ENCODE data around the gene MEGF6. TPM values are rescaled to one million over a fixed set of nuclear protein-coding genes. Genes with fewer than 3 reads are reported as not detected.

Gene MEGF6
- total RNA-seq, 6 experiments from 2014 or later = 20.3 to 39.2 (median 23.0) TPM

- peak; percentile 73 for DNase-seq
- H3K27me3 Mint-ChIP-seq (ENCODE audit: insufficient read depth) = no peaks in the 10 kb centered on the region; the same call in none of the 2 replicates
- peak overlapping the region; percentile 24; the same call in 1 of the 2 replicates for H3K4me3 Mint-ChIP-seq
- TF ChIP-seq, protein P1, sequence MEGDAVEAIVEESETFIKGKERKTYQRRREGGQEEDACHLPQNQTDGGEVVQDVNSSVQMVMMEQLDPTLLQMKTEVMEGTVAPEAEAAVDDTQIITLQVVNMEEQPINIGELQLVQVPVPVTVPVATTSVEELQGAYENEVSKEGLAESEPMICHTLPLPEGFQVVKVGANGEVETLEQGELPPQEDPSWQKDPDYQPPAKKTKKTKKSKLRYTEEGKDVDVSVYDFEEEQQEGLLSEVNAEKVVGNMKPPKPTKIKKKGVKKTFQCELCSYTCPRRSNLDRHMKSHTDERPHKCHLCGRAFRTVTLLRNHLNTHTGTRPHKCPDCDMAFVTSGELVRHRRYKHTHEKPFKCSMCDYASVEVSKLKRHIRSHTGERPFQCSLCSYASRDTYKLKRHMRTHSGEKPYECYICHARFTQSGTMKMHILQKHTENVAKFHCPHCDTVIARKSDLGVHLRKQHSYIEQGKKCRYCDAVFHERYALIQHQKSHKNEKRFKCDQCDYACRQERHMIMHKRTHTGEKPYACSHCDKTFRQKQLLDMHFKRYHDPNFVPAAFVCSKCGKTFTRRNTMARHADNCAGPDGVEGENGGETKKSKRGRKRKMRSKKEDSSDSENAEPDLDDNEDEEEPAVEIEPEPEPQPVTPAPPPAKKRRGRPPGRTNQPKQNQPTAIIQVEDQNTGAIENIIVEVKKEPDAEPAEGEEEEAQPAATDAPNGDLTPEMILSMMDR (IDR thresholded peaks at IDR 0.05) = no peak
- H3K27ac Mint-ChIP-seq = peak overlapping the region; percentile 66
- no peaks in the 10 kb centered on the region for H3K36me3 Mint-ChIP-seq (ENCODE audit: low read depth)
- H3K4me1 Mint-ChIP-seq (ENCODE audit: low read depth) = peaks cover 23% of the 10 kb centered on the region
- H3K9me3 Mint-ChIP-seq = no peaks in the 10 kb centered on the region
Measured at GRCh38 chr1:3548156-3548893, 63.0 kb downstream of the MEGF6 start.

DNA sequence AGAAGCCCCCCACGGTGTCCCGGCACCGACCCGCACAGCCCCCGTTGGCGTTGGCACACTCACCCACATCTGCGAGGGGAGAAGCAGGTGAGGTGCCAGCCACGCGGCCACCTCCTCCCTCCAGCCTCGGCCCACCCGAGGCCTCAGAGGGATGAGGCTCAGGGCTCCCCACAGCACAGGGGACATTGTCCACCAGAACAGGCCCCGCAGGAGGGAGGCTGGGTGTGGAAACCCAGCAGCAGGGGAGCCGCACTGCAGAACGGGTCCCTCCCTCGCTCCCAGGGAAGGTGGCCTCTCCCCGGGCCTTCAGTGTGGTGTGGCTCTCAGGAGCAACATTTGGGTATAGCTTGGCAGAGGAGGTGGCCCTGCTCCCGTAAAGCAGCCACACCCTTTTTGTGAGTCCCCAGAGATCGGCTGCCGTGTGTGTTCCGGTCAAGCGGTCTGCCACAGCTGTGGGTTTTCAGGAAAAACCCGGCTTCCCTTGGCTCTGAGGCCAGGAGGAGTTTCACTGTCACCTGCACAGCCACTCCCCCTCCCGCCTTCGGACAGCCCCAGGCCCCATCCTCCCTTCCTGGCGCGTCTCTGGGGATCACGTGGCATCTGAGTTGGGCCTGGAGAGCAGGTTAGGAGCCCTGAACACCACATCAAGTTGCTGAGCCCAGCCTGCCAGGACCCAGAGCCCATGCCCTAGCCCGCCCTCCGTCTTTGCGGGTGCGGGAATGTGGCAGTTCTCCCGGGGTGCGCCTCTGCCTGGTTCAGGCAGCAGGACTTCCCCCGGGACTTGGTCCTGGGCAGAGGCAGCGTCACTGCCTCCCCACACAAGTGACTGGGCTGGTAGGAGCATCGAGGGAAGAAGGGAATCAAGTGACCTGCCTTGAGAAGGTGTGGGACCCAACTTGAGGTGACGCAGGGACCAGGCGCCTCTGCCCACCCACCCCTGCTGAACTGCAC, 64.0 kb downstream of the MEGF6 start:
- no peak overlapping the region for H3K4me3 Mint-ChIP-seq
- DNase-seq = no peak
- H3K4me1 Mint-ChIP-seq (ENCODE audit: low read depth) = peaks cover 29% of the 10 kb centered on the region
- H3K27me3 Mint-ChIP-seq (ENCODE audit: insufficient read depth) = no peaks in the 10 kb centered on the region; the same call in none of the 2 replicates
- no peaks in the 10 kb centered on the region for H3K9me3 Mint-ChIP-seq
- TF ChIP-seq, protein P1 (IDR thresholded peaks at IDR 0.05) = no peak
- peak overlapping the region; percentile 66; the same call in 1 of the 2 replicates for H3K27ac Mint-ChIP-seq
- H3K36me3 Mint-ChIP-seq (ENCODE audit: low read depth) = no peaks in the 10 kb centered on the region

DNA sequence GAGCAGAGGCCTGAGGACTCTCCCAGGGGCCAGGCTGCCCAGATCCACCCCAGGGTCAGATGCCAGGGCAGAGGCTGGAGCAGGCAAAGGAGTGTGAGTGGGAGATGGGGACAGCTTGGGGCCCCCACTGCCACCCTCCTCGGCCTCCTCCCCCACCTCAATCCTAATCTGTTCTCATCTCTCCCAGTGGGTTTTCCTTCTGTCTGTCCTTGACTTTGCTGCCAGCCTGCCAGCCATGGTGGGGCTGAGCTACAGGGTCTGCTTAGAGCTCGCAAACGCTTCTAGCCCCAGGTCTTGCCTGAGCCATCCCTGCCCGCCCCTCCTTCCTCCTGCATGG, 65.3 kb downstream of the MEGF6 start:
- H3K9me3 Mint-ChIP-seq = no peaks in the 10 kb centered on the region
- peak overlapping the region; percentile 80 for H3K27ac Mint-ChIP-seq
- no peak overlapping the region for H3K4me3 Mint-ChIP-seq
- DNase-seq = no peak
- H3K4me1 Mint-ChIP-seq (ENCODE audit: low read depth) = peaks cover 33% of the 10 kb centered on the region
- TF ChIP-seq, protein P1 (IDR thresholded peaks at IDR 0.05) = no peak
- no peaks in the 10 kb centered on the region; the same call in none of the 2 replicates for H3K27me3 Mint-ChIP-seq (ENCODE audit: insufficient read depth)
- H3K36me3 Mint-ChIP-seq (ENCODE audit: low read depth) = no peaks in the 10 kb centered on the region

- Mint-ChIP-seq H3K27ac (peak overlapping the region; percentile 80), H3K9me3 (no peaks in the 10 kb centered on the region), H3K4me3 (no peak overlapping the region), H3K27me3 (ENCODE audit: insufficient read depth) (no peaks in the 10 kb centered on the region; the same call in none of the 2 replicates), H3K4me1 (ENCODE audit: low read depth) (peaks cover 35% of the 10 kb centered on the region), H3K36me3 (ENCODE audit: low read depth) (no peaks in the 10 kb centered on the region)
- DNase-seq = no peak
- TF ChIP-seq, protein P1 (IDR thresholded peaks at IDR 0.05) = no peak
Measured at GRCh38 chr1:3545363-3546047, 65.8 kb downstream of the MEGF6 start.

Data from HFFc6 (cell line).